CD4-positive, alpha-beta memory T cell (primary cell): ENCODE data around the gene EIF4A3. TPM values are rescaled to one million over a fixed set of nuclear protein-coding genes. Genes with fewer than 3 reads are reported as not detected.

Source experiments
- CTCF ChIA-PET: fragments of 350-600 bp; sonication (Branson Sonifier 250); formaldehyde crosslinking; loops from one replicate; lab custom pipeline; 2021; ENCODE audit warnings: inconsistent platforms; ENCODE audit not compliant: partially characterized antibody; lab: Charles Lee
- POLR2A ChIA-PET: fragments of 350-600 bp; sonication (Branson Sonifier 250); formaldehyde crosslinking; loops from one replicate; lab custom pipeline; 2021; ENCODE audit not compliant: partially characterized antibody; lab: Charles Lee
- DNase-seq, 5 donors: peaks; one replicate each; pipeline versions ENCODE4 v3.0.0 to v3.0.0-alpha.2; 2020 to 2022; ENCODE audit warnings: mixed read lengths in 1 of 5
- H3K27ac ChIP-seq: one replicate; pipeline ENCODE4 v1.7.0; 2013; ENCODE audit warnings: low read depth, low read length
- H3K27me3 ChIP-seq: 2 replicates; pipeline ENCODE4 v1.7.0; 2013; ENCODE audit warnings: mild to moderate bottlenecking, low read length, moderate library complexity; ENCODE audit not compliant: insufficient read depth
- H3K36me3 ChIP-seq: 2 replicates; pipeline ENCODE4 v1.7.0; 2013; ENCODE audit warnings: mild to moderate bottlenecking, low read length, moderate library complexity; ENCODE audit not compliant: insufficient read depth
- H3K4me1 ChIP-seq: 2 replicates; pipeline ENCODE4 v1.7.0; 2013; ENCODE audit warnings: mild to moderate bottlenecking, low read length, moderate library complexity; ENCODE audit not compliant: insufficient read depth
- H3K4me3 ChIP-seq, 2 donors: one replicate each; pipeline ENCODE4 v1.7.0; 2013; ENCODE audit warnings: low read length in 2 of 2, mild to moderate bottlenecking in 1 of 2
- H3K9me3 ChIP-seq, 2 donors: one replicate each; pipeline ENCODE4 v1.7.0; 2013; ENCODE audit warnings: low read length in 2 of 2, control low read depth in 1 of 2; ENCODE audit not compliant: control insufficient read depth in 1 of 2
- H3K27ac Mint-ChIP-seq, 7 donors: one replicate each; pipeline ENCODE4 v1.8.0; 2020 to 2021; ENCODE audit warnings: mixed read lengths in 7 of 7, mild to moderate bottlenecking in 6 of 7, inconsistent platforms in 3 of 7, moderate library complexity in 3 of 7
- H3K27me3 Mint-ChIP-seq, 2 donors: one replicate each; pipeline ENCODE4 v1.8.0; 2020 to 2021; ENCODE audit warnings: mixed read lengths in 2 of 2
- H3K36me3 Mint-ChIP-seq, 2 donors: one replicate each; pipeline ENCODE4 v1.8.0; 2020 to 2021; ENCODE audit warnings: mixed read lengths in 2 of 2, inconsistent platforms in 1 of 2, mild to moderate bottlenecking in 1 of 2
- H3K4me1 Mint-ChIP-seq, 4 donors: one replicate each; pipeline ENCODE4 v1.8.0; 2020 to 2021; ENCODE audit warnings: mixed read lengths in 4 of 4, mild to moderate bottlenecking in 1 of 4
- H3K4me3 Mint-ChIP-seq, 8 donors: one replicate each; pipeline ENCODE4 v1.8.0; 2020 to 2021; ENCODE audit warnings: mixed read lengths in 8 of 8, mild to moderate bottlenecking in 7 of 8, moderate library complexity in 6 of 8, inconsistent platforms in 3 of 8
- H3K9me3 Mint-ChIP-seq, 8 donors: one replicate each; pipeline ENCODE4 v1.8.0; 2020 to 2021; ENCODE audit warnings: mixed read lengths in 8 of 8, mild to moderate bottlenecking in 5 of 8, inconsistent platforms in 3 of 8, moderate library complexity in 1 of 8
- intact Hi-C: fragments of 100-400 bp; cut with micrococcal nuclease; formaldehyde crosslinking; loops from one replicate; pipeline ENCODE4 v1.15.1; 2023
- polyA plus RNA-seq, 2 donors: library from polyadenylated mRNA; unstranded; fragments of 300-500 nt; fragmentation: Illumina TruSeq; gene quantifications; one replicate each; pipeline ENCODE4 v1.2.3, GENCODE V29; 2021
- total RNA-seq, 2 experiments: library from RNA; stranded (reverse); gene quantifications; one replicate each; pipeline ENCODE4 v1.2.3, GENCODE V29; 2021

Gene EIF4A3
- total and polyA plus RNA-seq, 4 experiments from 2014 or later = 54.2 to 105 (median 70.9) TPM

DNA sequence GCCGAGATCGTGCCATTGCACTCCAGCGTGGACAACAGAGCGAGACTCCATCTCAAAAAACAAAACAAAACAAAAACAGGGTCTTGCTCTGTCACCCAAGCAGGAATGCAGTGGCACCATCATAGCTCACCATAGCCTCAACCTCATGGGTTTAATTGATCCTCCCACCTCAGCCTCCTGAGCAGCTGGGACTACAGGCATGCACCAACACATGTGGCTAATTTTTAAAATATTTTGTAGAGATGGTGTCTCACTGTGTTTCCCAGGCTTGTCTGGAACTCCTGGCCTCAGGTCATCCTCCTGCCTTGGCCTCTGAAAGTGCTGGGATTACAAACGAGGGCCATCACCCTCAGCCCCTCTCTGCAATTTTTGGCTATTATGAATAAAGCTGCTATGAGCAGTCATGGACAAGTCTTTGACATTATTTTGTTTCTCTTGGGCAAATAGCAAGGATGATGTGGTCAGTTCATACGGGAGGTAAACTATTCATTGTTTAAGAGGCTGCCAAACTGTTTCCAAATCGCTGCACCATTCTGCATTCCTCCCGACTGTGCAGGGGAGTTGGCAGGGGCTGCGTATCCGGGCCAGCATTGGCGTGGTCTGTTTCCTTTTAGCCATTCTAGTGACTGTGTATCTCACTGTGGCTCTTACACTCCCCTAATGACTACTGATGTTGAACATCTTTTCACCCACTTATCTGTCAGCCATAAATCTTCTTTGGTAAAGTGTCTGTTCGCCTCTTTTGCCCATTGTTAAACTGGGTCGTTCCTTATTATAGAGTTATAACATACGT, 21.1 kb downstream of the EIF4A3 start:
- no peak overlapping the region for H3K27ac ChIP-seq
- Mint-ChIP-seq H3K27ac (no peak overlapping the region), H3K4me3 (no peak overlapping the region), H3K36me3 (no peaks in the 10 kb centered on the region), H3K9me3 (no peaks in the 10 kb centered on the region), H3K4me1 (no peaks in the 10 kb centered on the region), H3K27me3 (peaks cover 5 to 6% of the 10 kb centered on the region in 2 donors)
- no peaks in the 10 kb centered on the region for H3K27me3 ChIP-seq
- no peaks in the 10 kb centered on the region for H3K4me1 ChIP-seq
- DNase-seq = no peak
- intact Hi-C loops = no loop called here
- CTCF ChIA-PET = interaction anchor here (1.0 kb wide), 1 partner anchor 71 kb away, joined by 3 read pairs; no protein-coding TSS in a partner anchor
- H3K9me3 ChIP-seq = no peaks in the 10 kb centered on the region
- POLR2A ChIA-PET = no interaction called here
- H3K36me3 ChIP-seq = no peaks in the 10 kb centered on the region
- H3K4me3 ChIP-seq = no peak overlapping the region

DNA sequence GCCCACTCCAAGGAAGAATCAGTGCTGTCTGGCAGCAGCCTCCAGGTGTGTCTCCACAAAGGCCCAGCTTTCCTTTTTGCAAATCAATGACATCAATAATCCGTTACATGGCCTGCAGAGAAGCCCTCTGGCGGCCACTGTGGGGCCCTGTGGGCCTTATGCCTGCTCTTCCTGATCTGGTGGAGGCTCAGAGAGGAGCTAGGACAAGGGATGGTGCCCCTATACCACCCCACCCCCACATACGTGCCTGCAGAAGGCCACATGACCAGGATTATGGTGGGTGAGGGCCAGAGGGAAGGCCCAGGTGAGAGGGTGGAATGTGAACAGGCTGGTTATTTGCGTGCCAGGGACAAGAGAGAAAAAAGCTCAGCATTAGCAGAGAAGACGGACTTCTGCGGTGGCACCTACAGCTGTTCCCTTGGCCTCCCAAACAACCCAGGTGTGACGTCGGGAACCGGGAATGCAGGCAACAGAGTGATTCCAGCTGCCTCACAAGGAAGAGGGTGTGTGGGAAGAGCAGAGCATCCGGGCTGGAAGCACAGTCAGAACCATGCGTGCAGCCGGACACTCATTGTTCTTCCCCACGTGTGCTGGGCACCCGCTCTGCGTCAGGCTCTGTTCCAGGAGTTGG, 22.5 kb downstream of the EIF4A3 start:
- Histone ChIP-seq H3K4me3 (no peak overlapping the region), H3K27ac (no peak overlapping the region), H3K9me3 (no peaks in the 10 kb centered on the region), H3K36me3 (no peaks in the 10 kb centered on the region), H3K4me1 (no peaks in the 10 kb centered on the region), H3K27me3 (no peaks in the 10 kb centered on the region)
- Mint-ChIP-seq H3K27me3 (peaks cover 4 to 5% of the 10 kb centered on the region in 2 donors), H3K36me3 (no peaks in the 10 kb centered on the region), H3K4me1 (no peaks in the 10 kb centered on the region), H3K27ac (peak overlapping the region in 1 of 7 donors; percentile 12), H3K9me3 (no peaks in the 10 kb centered on the region), H3K4me3 (no peak overlapping the region)
- ChIA-PET CTCF (interaction anchor here (1.0 kb wide), 1 partner anchor 73 kb away, joined by 3 read pairs; no protein-coding TSS in a partner anchor), POLR2A (no interaction called here)
- intact Hi-C loops = no loop called here
- DNase-seq = no peak

- POLR2A ChIA-PET = no interaction called here
- no peaks in the 10 kb centered on the region for H3K9me3 ChIP-seq
- Mint-ChIP-seq H3K27ac (no peak overlapping the region), H3K4me1 (no peaks in the 10 kb centered on the region), H3K27me3 (peaks cover 3 to 5% of the 10 kb centered on the region in 2 donors), H3K9me3 (no peaks in the 10 kb centered on the region), H3K36me3 (no peaks in the 10 kb centered on the region), H3K4me3 (no peak overlapping the region)
- H3K27me3 ChIP-seq = no peaks in the 10 kb centered on the region
- intact Hi-C loops = no loop called here
- no peak overlapping the region for H3K4me3 ChIP-seq
- H3K36me3 ChIP-seq = no peaks in the 10 kb centered on the region
- no peaks in the 10 kb centered on the region for H3K4me1 ChIP-seq
- H3K27ac ChIP-seq = no peak overlapping the region
- no peak for DNase-seq
- CTCF ChIA-PET = no interaction called here
These were observed 23.1 kb downstream of the EIF4A3 start for GRCh38 chr17:80123791-80124190.

GRCh38 chr17:80122926-80123505, 23.9 kb downstream of the EIF4A3 start:
- no peak overlapping the region for H3K4me3 Mint-ChIP-seq
- no peaks in the 10 kb centered on the region for H3K4me1 ChIP-seq
- intact Hi-C loops = no loop called here
- ChIA-PET CTCF (no interaction called here), POLR2A (no interaction called here)
- no peaks in the 10 kb centered on the region for H3K27me3 ChIP-seq
- no peaks in the 10 kb centered on the region for H3K36me3 Mint-ChIP-seq
- H3K27ac ChIP-seq = no peak overlapping the region
- no peaks in the 10 kb centered on the region for H3K36me3 ChIP-seq
- peaks cover 3 to 5% of the 10 kb centered on the region in 2 donors for H3K27me3 Mint-ChIP-seq
- no peak overlapping the region for H3K4me3 ChIP-seq
- DNase-seq = no peak
- H3K4me1 Mint-ChIP-seq = no peaks in the 10 kb centered on the region
- no peaks in the 10 kb centered on the region for H3K9me3 Mint-ChIP-seq
- no peak overlapping the region for H3K27ac Mint-ChIP-seq
- no peaks in the 10 kb centered on the region for H3K9me3 ChIP-seq

DNA sequence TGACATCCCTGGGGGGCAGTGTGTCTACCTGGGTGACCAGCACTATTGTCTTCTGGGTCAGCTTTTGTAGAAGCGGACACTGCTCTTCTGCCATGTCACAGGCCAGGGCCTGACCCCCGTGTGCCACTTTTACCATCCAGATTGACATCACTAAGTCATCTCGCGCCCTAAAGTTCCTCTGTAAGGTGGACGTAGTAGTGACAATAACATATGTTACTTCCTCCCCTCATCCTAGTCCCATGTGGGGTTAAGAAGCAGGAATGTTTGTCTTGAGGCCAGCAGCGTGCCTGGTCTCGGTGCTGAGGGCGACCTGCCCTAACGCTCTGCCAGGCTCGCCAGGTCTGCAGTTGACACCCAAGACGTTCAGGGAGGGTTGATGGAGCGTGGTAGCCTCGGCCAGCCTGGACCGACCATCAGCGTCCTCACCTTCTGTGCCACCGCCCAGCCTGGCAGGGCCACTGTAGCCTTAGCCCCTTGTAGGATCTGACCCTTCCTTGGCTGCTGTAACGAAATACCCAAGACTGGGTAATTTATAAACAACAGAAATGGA, 24.8 kb downstream of the EIF4A3 start:
- H3K4me3 Mint-ChIP-seq = no peak overlapping the region
- H3K9me3 Mint-ChIP-seq = no peaks in the 10 kb centered on the region
- Histone ChIP-seq H3K9me3 (no peaks in the 10 kb centered on the region), H3K4me3 (no peak overlapping the region), H3K27ac (no peak overlapping the region), H3K27me3 (no peaks in the 10 kb centered on the region), H3K4me1 (no peaks in the 10 kb centered on the region), H3K36me3 (no peaks in the 10 kb centered on the region)
- no peaks in the 10 kb centered on the region for H3K36me3 Mint-ChIP-seq
- intact Hi-C loops = no loop called here
- peak overlapping the region in 1 of 7 donors; percentile 65 for H3K27ac Mint-ChIP-seq
- peaks cover 3 to 5% of the 10 kb centered on the region in 2 donors for H3K27me3 Mint-ChIP-seq
- DNase-seq = no peak
- ChIA-PET POLR2A (no interaction called here), CTCF (no interaction called here)
- no peaks in the 10 kb centered on the region for H3K4me1 Mint-ChIP-seq

GRCh38 chr17:80119839-80120238, 27.1 kb downstream of the EIF4A3 start:
- H3K36me3 Mint-ChIP-seq = no peaks in the 10 kb centered on the region
- H3K9me3 ChIP-seq = no peaks in the 10 kb centered on the region
- no peaks in the 10 kb centered on the region for H3K4me1 ChIP-seq
- no peaks in the 10 kb centered on the region for H3K36me3 ChIP-seq
- no peak overlapping the region for H3K4me3 Mint-ChIP-seq
- H3K4me3 ChIP-seq = no peak overlapping the region
- ChIA-PET CTCF (no interaction called here), POLR2A (interaction anchor here (1.2 kb wide), 1 partner anchor 18 kb away, joined by 6 read pairs; the partner anchor contains the start of gene GAA)
- no peaks in the 10 kb centered on the region for H3K4me1 Mint-ChIP-seq
- H3K27ac ChIP-seq = no peak overlapping the region
- DNase-seq = no peak
- H3K27ac Mint-ChIP-seq = no peak overlapping the region
- no peaks in the 10 kb centered on the region for H3K27me3 Mint-ChIP-seq
- intact Hi-C loops = no loop called here
- H3K9me3 Mint-ChIP-seq = peaks cover 0 to 6% (median 0%) of the 10 kb centered on the region in 8 donors
- no peaks in the 10 kb centered on the region for H3K27me3 ChIP-seq

DNA sequence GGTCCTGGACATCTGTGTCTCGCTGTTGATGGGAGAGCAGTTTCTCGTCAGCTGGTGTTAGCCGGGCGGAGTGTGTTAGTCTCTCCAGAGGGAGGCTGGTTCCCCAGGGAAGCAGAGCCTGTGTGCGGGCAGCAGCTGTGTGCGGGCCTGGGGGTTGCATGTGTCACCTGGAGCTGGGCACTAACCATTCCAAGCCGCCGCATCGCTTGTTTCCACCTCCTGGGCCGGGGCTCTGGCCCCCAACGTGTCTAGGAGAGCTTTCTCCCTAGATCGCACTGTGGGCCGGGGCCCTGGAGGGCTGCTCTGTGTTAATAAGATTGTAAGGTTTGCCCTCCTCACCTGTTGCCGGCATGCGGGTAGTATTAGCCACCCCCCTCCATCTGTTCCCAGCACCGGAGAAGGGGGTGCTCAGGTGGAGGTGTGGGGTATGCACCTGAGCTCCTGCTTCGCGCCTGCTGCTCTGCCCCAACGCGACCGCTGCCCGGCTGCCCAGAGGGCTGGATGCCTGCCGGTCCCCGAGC, 27.6 kb downstream of the EIF4A3 start:
- Mint-ChIP-seq H3K36me3 (no peaks in the 10 kb centered on the region), H3K4me1 (no peaks in the 10 kb centered on the region), H3K27ac (no peak overlapping the region), H3K27me3 (no peaks in the 10 kb centered on the region), H3K9me3 (peaks cover 0 to 6% (median 0%) of the 10 kb centered on the region in 8 donors), H3K4me3 (no peak overlapping the region)
- Histone ChIP-seq H3K4me1 (no peaks in the 10 kb centered on the region), H3K4me3 (no peak overlapping the region), H3K36me3 (no peaks in the 10 kb centered on the region), H3K27me3 (no peaks in the 10 kb centered on the region), H3K27ac (no peak overlapping the region), H3K9me3 (no peaks in the 10 kb centered on the region)
- no peak for DNase-seq
- ChIA-PET CTCF (no interaction called here), POLR2A (interaction anchor here (1.2 kb wide), 1 partner anchor 18 kb away, joined by 6 read pairs; the partner anchor contains the start of gene GAA)
- intact Hi-C loops = no loop called here
